A673 (cell line): ENCODE results near the gene GATA5.

ENCODE experiments used
- EZH2 ChIP-seq: fragments of 200-600 bp; sonication (generic); IDR thresholded peaks from 2 replicates; pipeline ENCODE4 v1.6.1; 2017; ENCODE audit warnings: borderline replicate concordance, low read depth, mild to moderate bottlenecking, mixed read lengths, antibody characterized with exemption, low read length; ENCODE audit not compliant: poor library complexity, severe bottlenecking
- TF ChIP-seq, protein P1 (sequence below): fragments of 300-800, 200-600 bp; sonication (generic); conservative IDR thresholded peaks from 2 replicates; pipeline ENCODE4 v1.5.1; 2017; ENCODE audit warnings: low read depth, mild to moderate bottlenecking, antibody characterized with exemption, low read length, moderate library complexity, mixed read lengths

DNA sequence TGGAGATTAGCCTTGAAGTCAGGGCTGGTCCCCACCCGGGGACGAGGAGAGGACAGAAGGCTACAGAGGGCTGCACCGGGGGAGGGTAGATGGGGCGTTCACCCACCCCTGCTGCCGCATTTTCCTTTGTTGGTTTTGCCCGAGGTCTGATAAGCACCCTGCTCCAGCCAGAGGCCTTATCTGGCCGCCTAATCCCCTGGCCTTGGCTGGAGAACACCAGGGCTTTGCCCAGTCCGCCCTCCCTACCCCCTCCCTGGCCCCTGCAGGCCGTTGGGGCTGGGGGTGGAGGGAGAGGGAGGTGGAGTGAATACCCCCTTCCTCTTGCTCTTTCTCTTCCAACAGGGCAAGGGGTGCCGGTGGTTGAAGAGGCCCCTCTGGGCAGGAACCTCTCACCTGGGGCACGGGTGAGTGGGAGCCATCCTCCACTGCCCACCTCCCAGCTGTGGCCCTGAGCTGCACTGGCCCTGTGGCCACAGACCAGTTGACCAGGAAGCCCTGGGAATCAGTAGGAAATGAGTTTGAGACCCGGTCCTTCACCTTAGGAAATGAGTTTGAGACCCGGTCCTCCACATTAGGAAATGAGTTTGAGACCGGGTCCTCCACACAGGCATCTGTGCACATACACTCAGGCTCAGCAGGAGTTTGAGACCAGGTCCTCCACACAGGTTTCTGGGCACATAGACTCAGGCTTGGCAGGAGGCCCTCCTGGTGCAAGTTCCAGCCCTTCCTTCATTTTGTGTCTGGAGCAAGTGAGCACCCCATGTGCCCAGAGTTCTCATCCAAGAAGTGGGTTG lies 12.0 kb upstream of the GATA5 start:
- TF ChIP-seq, protein P1, sequence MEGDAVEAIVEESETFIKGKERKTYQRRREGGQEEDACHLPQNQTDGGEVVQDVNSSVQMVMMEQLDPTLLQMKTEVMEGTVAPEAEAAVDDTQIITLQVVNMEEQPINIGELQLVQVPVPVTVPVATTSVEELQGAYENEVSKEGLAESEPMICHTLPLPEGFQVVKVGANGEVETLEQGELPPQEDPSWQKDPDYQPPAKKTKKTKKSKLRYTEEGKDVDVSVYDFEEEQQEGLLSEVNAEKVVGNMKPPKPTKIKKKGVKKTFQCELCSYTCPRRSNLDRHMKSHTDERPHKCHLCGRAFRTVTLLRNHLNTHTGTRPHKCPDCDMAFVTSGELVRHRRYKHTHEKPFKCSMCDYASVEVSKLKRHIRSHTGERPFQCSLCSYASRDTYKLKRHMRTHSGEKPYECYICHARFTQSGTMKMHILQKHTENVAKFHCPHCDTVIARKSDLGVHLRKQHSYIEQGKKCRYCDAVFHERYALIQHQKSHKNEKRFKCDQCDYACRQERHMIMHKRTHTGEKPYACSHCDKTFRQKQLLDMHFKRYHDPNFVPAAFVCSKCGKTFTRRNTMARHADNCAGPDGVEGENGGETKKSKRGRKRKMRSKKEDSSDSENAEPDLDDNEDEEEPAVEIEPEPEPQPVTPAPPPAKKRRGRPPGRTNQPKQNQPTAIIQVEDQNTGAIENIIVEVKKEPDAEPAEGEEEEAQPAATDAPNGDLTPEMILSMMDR, result no peak
- no peak for TF ChIP-seq EZH2
